A549 (cell line): ENCODE measurements around the gene CHRND.

ENCODE experiments used
- CTCF ChIP-seq: fragments of >200 bp; sonication (Bioruptor Twin); formaldehyde crosslinking; IDR thresholded peaks from 3 replicates; pipeline ENCODE4 v1.5.1; 2016
- ELK1 ChIP-seq: fragments of 150-350 bp; IDR thresholded peaks from 2 replicates; pipeline ENCODE4 v1.6.1; 2014; ENCODE audit warnings: low read depth, mild to moderate bottlenecking, low read length
- EP300 ChIP-seq, 2 experiments: fragments of >200 bp; sonication (Bioruptor Twin); formaldehyde crosslinking; IDR thresholded peaks; 2 replicates in 1 of 2; 3 replicates in 1 of 2; pipeline ENCODE4 v1.6.1; 2016 to 2017
- HDAC2 ChIP-seq: fragments of 200-600 bp; sonication (generic); IDR thresholded peaks from 2 replicates; pipeline ENCODE4 v1.6.1; 2016
- KDM1A ChIP-seq: fragments of 200-600 bp; sonication (generic); IDR thresholded peaks from 2 replicates; pipeline ENCODE4 v1.6.1; 2016; ENCODE audit warnings: low read depth, mild to moderate bottlenecking
- MAX ChIP-seq: IDR thresholded peaks from 2 replicates; pipeline ENCODE4 v1.6.1; 2012
- POLR2A ChIP-seq: IDR thresholded peaks from 2 replicates; pipeline ENCODE4 v1.6.1; 2012; ENCODE audit warnings: mild to moderate bottlenecking, low read length
- RAD21 ChIP-seq, 2 experiments: fragments of >200 bp in 1 of 2; sonication (Bioruptor Twin) in 1 of 2; formaldehyde crosslinking in 1 of 2; IDR thresholded peaks in 1 of 2; conservative IDR thresholded peaks in 1 of 2; 2 replicates in 1 of 2; 3 replicates in 1 of 2; pipeline ENCODE4 v1.6.1; 2012 to 2018; ENCODE audit warnings: inconsistent platforms in 1 of 2
- REST ChIP-seq: fragments of 200-600 bp; sonication (generic); IDR thresholded peaks from 2 replicates; pipeline ENCODE4 v1.6.1; 2016; ENCODE audit warnings: antibody characterized with exemption, mild to moderate bottlenecking, moderate library complexity
- RFX5 ChIP-seq: fragments of 450-650 bp; IDR thresholded peaks from 2 replicates; pipeline ENCODE4 v1.7.1; 2014; ENCODE audit warnings: antibody characterized with exemption, mild to moderate bottlenecking, moderate library complexity
- SMC3 ChIP-seq: fragments of >200 bp; sonication (Bioruptor Twin); formaldehyde crosslinking; IDR thresholded peaks from 3 replicates; pipeline ENCODE4 v1.6.1; 2018; ENCODE audit warnings: inconsistent platforms

GRCh38 chr2:232541195-232541960, 15.4 kb downstream of the CHRND start:
- TF ChIP-seq CTCF (no peak), REST (no peak), EP300 (IDR thresholded peaks at IDR 0.05) (no peak), RFX5 (no peak), SMC3 (no peak), POLR2A (no peak), RAD21 (conservative IDR thresholded peaks at IDR 0.05 in 1 of 2, IDR thresholded peaks at IDR 0.05 in 1 of 2) (no peak), ELK1 (no peak), KDM1A (no peak), HDAC2 (no peak), MAX (no peak)
